T-helper 1 cell (primary cell): ENCODE data around the gene MIEN1.

ENCODE experiments used
- DNase-seq, 5 donors: peaks; one replicate each; pipeline ENCODE4 v3.0.0-alpha.2; 2012 to 2020

The MIEN1 gene

DNA sequence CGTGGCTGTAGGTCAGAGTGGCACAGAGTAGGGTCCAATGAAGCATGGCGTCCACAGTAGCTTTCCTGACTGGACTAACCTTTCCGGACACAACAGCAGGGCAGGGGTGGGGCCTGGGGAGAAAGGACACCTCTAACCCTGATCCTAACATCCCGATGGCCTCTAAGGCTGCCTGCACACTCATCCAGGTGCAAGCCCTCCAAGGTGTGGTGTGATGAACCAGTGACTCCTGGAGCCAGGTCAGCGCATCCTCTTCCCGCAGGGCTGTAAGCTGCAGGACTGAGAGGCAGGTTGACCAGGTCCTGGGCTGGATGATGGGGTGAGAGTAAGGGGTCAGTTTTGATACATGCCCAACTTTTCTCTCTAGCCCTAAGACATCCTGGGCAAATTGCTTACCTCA lies 33.6 kb downstream of the MIEN1 start:
- DNase-seq: no peak

DNA sequence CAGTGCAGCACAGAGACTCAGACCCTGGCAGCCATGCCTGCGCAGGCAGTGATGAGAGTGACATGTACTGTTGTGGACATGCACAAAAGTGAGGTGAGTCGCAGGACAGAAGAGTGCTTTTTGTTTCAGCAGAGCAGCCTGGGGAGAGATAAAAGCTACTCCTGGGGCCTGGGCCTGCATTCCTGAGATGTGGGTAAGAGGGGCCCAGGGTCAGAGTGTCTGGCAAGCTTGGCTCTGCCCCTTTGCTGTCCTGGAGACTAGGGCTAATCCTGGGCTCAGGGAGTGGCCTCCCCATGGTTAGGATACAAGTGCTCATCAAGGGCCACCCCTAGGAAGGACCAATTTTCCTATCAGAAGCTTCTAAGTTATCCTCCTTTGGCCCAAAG lies 35.2 kb downstream of the MIEN1 start:
- no peak for DNase-seq

DNA sequence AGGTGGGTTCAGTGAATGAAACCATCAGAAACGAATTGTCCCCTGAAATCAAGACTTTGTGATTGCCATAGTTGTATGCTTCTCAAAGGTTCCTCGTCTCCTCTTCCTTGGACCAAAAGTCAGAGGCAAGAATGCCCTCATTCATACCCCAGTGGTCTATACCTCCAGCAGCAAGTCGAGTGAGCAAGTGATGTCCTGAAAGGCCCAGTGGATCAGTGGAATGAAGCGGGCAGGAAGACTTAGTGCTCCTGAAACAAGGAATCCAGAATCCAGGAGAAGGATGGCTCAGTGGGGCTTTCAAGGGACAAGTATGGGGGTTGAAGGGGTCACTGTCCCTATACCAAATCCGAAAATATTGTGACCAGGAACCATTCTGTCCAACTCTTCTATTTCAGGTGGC lies 35.7 kb downstream of the MIEN1 start:
- DNase-seq: no peak

GRCh38 chr17:39688945-39689344 lies 41.4 kb downstream of the MIEN1 start:
- no peak for DNase-seq

- DNase-seq: no peak
Measured at GRCh38 chr17:39688475-39688835, 41.9 kb downstream of the MIEN1 start.

DNA sequence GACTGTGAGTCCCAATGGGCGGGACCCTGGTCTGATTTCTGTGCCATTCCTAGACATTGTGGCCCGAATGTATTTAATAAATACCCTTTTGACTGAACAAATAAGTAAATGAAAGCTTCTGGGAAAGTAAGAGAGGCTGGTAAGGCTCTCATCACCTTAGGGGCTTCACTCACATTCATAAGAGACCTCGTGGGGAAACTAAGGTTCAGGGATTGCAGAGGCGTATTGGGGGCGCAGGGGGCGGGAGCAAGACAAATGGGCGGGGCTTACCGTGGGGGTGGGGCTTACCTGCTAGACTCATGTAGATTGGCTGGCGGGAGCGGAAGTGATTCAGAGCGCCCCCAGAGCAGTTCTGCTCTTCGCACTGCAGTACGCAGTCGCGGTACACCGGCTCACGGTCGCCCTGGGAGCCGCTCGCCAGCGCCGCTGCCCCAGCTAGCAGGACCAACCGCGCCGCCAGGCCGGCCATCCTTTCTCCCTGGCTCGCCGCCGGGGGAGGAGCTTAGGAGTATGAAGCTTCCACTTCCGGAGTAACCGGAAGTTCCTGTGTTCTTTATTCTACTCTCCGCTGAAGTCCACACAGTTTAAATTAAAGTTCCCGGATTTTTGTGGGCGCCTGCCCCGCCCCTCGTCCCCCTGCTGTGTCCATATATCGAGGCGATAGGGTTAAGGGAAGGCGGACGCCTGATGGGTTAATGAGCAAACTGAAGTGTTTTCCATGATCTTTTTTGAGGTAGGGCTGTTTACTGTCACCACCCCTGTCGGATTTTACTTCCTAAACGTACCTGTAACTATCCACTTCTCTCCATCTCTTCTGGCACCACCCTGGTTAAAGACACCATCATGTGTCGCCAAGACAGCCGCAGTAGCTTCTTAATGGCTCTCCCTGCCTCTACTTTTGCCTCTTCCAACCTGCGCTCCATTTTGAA lies 42.5 kb downstream of the MIEN1 start, which contains the start of gene PGAP3:
PGAP3 (minus strand) TSS at position 512 of the 929 bp plus-strand sequence; CDS start at position 469, 43 bp downstream.
- peak; percentile 58 to 90 (median 68) for DNase-seq

GRCh38 chr17:39687101-39687545 lies 43.2 kb downstream of the MIEN1 start:
- no peak for DNase-seq

- no peak for DNase-seq
Measured at GRCh38 chr17:39684369-39685192, 45.8 kb downstream of the MIEN1 start.

GRCh38 chr17:39683295-39683939 lies 46.9 kb downstream of the MIEN1 start:
- DNase-seq: no peak

GRCh38 chr17:39679521-39680192 lies 50.7 kb downstream of the MIEN1 start:
- DNase-seq: peak in 2 of 5 donors; percentile 37 to 69
